Kidney tubule cell (primary cell): ENCODE results near the gene SFN.
"Not testable (repeated sequence)": the region's sequence is repeated elsewhere in the genome, so short reads cannot be mapped to it uniquely, and the experiment has no call there.

Experiments used
- DNase-seq: peaks from one replicate; pipeline ENCODE4 v3.0.0-alpha.2; 2018; ENCODE audit warnings: low spot score

Gene SFN

DNA sequence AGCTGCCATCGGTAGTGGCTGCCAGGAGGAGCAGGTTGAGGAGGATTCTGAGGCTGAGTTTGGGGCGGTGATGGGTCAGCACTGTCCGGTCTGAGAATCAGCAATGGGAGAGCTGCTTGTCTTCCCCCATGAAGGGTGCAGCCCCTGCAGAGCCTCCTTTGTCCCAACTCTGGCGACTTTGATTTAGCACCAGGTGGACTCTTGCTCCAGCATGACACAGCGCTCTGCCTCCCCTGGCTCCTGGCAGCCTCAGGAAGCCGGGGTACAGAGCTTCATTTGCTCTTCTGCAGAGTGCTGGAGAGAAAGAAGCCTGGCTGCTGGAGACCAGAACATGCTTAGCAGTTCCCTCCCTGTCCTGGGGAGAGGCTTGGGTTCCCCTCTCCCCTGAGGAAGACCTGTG, 23.2 kb upstream of the SFN start:
- DNase-seq: no peak

DNA sequence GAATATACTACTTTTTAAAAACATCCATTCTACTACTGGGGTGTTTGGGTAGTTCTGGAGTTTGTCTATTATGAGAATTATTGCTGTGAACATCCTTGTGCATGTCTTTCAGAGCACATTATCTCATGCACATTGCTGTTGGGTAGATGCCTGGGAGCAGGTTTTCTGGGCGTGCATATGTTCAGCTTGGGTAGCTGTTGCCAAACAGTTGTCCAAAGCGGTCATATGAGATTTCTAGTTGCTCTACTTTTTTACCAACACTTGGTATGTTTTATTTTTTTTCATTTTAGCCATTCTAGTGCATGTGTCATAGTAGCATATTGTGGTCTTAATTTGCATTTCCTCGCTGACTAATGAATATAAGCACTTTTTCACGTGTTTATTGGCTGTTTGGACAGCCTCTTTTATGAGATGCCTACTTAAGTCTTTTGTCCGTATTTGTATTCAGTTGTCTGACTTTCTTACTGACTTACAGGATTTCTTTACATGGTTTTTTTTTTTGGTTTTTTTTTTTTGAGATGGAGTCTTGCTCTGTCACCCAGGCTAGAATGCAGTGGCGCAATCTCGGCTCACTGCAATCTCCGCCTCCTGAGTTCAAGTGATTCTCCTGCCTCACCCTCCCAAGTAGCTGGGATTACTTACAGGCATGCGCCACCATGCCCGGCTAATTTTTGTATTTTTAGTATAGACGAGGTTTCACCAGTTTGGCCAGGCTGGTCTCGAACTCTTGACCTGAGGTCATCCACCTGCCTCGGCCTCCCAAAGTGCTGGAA, 18.3 kb upstream of the SFN start:
- no peak for DNase-seq

DNA sequence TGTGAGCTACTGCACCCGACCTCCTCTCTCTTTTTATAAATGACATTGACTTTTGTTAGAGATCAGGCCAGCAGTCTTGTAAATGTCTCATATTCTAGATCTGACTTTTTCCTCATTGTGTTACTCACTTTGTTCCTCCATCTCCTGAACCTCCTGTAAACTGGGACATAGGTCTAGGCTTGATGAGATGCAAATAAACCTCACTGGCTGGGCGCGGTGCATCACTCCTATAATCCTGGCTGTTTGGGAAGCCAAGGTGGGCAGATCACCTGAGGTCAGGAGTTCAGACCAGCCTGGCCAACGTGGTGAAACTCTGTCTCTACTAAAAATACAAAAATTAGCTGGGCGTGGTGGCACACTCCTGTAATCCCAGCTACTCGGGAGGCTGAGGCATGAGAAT, 15.1 kb upstream of the SFN start:
- DNase-seq: not testable (repeated sequence)

DNA sequence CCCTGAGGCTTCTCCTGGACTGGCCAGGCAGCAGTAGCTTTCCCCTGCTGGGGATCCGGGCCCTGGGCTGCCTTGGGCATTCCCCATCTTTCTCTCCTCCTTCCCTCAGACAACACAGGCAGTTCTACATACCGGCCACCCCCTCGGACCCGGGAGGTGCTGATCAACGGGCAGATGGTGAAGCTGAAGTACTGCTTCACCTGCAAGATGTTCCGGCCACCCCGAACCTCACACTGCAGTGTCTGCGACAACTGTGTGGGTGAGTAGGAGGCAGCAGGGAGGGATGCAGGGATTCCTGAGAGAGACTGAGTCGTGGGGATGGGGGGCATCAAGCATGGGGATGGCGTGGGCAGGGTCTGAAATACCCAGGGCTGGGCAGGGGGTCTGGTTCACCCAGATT, 14.4 kb upstream of the SFN start:
- no peak for DNase-seq

DNA sequence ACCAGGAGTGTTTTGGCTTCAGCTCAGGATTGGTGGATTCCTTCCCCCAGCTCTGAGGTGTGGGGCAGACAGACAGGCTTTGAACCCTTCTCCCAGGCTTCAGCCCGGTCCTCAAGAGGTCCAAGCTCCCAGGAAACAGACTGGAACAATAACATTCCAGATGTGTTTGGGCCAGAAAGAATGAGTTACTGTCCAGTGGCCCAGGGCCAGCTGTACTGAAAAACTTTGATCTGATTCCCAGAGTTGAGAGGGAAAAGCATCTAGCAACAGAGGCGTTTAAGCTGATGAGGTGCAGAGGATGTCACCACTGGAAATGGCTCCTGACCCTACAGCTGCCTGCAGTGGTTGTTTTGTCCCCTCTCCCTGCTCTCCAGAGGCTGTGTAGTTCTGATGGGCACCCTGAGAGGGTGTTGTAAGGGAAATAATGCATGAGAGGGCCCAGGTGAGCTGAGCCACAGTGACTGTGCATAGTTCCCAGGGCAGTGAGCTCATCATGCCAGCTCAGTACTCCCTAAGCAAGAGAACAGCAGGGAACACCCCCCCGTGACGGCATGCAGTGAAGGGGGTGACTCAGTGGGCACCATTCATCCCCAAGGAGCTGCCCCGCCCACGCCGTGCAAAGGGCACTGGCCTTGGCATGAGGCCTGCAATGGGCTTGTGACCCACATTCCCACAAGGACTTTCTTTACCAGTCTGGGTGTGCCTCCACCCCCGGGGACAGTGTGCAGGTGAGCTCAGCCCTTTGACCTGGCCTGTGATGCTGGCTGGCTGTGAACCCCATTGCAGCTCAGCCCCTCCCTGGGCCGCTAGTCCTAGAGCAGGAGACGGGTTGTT, 13.8 kb upstream of the SFN start:
- DNase-seq: peak; percentile 98

DNA sequence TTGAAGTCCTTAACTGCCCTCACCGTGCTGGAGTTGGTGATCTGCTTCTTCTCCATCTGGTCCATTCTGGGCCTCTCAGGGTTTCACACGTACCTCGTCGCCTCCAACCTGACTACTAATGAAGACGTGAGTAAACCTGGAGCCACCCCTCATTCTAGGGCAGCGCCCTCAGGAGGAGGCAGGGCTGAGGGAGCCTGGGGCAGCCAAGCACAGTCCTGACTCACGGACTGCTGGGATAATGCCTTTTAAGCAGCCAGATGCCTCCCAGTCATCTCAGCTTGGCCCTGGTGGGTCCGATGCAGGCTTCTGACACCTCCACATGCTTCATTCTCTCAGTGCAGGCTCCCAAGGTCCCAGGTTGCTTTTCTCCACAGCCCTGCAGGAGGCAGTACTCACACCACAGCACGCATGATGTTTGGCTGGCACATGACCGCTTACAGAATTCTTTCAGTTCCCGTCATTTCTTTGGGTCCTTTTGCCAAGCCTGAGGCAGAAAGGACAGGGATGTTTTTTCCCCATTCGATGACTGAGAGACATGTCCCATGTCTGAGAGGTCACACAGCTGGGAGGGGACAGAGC, 11.8 kb upstream of the SFN start:
- DNase-seq: no peak

DNA sequence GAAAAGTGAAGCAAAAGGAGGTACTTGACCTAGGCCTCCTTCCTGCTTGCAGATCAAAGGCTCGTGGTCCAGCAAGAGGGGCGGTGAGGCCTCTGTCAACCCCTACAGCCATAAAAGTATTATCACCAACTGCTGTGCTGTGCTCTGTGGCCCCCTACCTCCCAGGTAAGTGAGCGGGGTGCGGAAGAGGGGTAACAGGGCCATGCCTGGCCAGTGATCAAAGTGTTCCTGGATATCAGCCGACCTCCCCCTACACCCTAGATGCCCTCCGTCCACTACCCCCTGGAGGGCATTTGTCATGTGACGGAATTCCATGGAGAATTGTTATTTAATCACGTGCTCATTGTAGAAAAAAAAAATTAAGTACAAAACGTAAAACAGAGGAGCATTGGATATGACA, 10.2 kb upstream of the SFN start:
- DNase-seq: no peak

DNA sequence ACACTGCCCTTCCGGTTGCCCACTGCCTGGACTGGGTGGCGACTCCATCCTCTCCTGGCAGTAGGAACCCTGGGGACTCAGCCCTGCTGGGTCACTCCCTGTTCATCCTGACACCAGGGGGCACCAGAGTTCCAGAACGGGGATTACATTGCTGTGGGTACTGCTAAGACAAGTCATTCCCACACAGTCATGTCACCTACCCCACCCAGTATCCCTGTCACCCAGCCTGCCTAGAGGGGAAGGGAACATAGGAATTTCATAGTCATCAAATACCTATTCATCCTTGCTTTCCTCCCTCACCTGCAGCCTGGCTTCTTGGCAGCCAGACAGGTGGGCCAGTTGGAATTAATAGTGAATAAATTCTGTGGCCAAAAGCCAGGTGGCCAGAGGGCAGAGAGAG, 9.8 kb upstream of the SFN start:
- DNase-seq: peak; percentile 95

DNA sequence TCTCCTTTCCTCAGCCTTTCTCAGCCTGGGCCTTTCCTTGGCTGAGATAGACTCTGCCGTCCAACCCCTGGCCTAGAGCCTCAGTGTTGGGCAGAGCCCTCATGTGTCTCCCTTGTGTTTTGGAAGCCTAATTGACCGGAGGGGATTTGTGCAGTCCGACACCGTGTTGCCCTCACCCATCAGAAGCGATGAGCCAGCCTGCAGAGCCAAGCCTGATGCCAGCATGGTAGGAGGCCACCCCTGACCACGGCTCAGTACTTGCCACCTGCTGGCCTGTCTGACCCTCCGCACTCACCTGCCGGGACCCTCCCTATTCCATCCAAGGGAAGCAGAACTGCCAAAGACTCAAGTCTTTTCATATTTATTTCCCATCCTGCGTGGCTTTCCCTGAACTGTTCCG, 9.3 kb upstream of the SFN start:
- DNase-seq: no peak

DNA sequence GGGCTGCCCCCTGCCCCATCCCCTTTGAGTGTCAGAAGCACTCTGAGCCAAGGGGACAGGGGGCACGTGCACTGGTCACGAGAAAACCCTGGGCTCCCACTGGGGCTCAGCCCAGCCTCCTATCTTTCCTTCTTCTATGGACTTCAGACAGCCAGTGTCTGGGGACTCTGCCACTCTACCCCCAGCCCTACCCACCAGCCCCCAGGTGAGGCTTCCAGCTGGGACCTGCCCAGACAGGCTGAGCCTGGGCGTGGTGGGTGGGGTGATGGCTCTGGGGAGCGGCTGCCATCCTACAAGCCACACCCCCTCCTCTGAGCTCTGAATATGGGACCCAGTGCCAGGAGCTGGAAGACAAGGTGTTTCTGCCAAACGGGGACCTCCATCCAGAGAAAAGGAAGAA, 8.0 kb upstream of the SFN start:
- no peak for DNase-seq

DNA sequence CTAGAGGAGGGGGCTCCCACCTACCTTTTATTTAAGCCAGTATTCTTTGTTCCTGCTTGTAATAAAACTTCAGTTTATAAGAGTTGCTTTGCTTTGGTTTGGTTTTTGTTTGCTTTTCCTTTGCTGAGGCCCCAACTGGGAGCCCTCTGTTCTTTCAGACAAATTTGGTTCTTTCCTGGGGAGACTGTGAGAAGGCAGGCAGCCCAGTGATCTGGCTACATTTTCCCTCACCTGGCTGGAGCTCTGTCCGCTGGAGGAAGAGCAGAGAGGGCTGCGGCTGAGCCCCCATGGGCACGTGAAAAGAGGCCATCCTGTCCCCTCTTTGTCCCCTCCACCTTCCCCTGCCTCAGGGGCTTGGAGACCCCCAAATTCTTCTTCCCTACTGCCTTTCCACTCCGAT, 7.3 kb upstream of the SFN start:
- no peak for DNase-seq

DNA sequence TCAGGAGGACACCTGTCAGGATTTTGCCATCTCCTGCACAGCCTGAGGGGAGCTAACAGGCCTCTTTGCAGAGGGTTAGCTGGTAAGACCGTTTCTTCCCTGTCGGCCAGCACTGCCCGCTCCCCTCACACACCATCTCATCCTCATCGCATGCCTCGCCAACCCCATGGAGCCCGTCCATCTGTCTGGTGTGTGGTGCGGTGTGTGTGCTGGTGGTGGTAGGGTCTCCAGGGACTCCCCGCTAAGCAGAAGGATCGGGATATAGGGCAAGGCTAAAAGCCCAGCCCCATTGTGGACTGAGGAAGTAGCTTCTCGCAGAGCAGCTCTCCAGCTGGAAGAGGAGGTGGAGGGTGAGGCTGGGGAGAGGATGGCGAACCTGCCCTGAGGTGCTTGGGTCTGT, 6.8 kb upstream of the SFN start:
- no peak for DNase-seq

DNA sequence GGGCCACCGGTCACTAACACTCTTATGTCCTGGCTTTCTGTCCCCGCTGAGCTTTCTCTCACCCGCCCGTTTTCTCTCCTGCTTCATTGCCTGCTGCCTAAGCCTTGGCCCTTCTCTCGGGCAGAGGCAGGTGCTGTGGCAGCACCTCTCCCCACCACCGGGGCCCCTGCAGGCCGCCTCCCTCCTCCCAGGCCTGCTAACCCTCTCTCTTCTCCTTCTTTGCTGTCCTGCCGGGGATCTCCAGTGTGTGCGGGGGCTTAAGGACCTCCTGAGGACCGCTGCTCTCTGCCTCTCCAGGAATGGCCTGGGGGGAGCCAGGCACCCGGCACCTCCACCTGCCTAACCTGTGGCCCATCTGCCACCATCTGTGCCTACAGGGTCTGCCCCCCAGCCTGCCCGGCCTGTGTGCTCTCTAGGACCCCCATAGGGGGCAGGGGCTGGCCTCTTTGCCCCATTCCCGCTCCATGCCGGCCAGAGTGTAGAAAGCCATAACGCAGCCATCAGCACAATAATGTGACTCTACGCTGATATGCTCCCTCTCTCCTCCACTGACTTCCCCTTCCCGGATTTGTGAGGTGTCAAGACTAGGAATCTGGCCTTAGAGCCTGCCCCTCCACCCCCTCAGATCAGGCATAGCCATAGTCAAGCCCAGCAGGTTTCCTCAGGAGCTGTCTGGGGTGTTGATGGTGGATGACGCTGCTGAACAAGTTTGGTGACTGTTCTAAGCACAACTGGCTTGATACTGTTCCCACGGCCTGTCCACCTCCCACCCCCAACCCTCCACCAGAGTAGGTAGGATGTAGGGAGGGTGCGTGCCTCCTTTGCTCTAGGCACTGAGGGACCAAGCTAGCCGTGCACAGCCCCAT, 6.1 kb upstream of the SFN start:
- DNase-seq: no peak

DNA sequence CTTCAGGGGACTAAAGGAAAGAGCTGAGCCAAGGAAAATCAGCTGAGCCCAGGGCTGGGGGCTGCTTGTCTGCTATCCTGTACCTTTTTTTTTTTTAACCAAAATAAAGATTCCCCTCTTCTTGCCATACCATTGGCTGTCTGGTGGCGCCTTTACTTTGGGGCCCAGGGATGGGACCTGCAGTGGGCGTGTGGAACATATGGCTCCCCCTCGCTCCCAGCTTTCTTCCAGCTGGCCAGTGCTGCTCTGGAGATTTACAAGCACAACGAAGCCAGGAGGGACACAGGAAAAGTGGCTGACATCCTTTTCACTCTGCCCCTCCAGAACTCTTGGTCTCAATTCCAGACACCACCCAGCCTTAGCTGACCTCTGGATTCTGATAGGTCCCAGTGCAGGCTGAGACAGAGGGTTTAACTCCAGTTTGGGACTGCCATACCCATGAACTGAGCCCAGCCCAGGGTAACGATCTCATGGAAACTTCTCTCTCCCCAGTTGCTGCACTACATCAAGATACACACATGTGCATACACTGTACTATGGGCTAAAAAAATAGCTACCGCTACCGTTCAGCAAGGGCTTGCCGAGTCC, 5.4 kb upstream of the SFN start:
- no peak for DNase-seq

DNA sequence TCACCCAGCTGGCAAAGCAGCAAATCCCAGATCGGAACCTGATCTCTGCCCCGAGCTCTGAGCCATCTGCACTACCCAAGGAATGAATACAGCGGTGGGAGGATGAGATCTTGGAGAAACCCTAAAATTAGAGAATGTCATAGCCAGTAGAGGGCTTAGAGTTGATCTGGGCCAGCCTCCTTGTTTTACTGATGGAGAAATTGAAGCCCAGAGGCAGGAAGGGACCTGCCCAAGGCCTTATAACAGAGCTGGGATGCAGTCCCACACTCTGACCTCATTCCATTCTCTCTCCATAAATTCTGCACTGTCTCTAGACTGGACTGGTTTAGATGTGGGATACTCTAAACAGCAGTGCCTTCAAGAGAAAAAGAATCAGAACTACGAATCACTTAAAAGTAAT, 4.8 kb upstream of the SFN start:
- no peak for DNase-seq

DNA sequence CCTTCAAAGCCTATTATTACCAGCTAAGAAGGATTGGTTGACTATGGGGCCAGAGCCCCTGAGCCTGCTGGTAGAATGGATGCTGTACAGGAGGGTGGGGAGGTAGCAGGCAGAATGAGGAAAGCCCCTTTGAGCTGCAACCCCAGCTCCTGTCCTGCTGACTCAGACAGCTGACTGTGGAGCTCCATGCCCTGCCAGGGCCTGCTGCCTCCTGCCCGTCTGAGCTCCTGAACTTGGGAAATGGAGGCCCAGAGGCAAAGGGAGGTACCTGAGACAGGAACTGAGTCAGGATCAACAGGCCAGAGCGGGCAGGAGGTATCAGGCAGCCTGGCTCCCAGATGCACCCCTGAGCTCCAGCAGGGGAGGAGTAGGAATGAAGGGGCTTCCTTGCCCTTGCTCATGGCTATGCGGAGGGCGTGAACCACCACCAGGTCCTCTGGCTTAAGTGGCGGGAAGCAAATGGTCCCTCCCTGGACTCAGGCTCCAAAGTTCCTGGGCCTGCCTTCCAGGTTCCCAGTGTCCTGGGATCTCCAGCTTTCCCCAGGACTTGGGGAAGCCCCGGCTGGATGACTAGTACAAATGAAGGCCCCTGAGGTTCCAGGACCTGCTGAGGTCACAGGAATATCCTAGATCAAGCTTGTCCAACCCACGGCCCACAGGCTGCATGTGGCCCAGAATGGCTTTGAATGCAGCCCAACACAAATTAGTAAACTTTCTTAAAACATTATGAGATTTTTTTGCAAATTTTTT, 3.9 kb upstream of the SFN start:
- peak; percentile 74 for DNase-seq

DNA sequence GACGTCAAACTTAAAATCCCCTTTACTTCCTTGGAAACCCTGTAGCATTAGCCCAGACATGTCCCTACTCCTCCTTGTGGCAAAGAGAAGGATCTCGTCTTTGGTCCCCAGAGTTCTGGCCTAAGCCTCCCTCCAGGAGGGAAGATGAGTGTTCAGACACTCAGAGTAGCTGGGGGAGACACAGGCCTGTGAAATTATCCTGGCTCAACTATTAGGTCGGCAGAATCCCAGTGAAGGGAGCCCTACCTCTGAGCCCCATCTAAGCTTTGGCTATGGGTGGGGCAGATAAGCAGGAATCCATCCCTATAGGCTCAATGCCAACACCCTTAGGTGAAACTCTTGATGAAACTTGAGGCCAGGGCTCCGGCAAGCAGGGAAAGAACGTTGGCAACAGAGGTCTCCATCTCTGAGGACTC, 1.7 kb upstream of the SFN start:
- peak; percentile 28 for DNase-seq

DNA sequence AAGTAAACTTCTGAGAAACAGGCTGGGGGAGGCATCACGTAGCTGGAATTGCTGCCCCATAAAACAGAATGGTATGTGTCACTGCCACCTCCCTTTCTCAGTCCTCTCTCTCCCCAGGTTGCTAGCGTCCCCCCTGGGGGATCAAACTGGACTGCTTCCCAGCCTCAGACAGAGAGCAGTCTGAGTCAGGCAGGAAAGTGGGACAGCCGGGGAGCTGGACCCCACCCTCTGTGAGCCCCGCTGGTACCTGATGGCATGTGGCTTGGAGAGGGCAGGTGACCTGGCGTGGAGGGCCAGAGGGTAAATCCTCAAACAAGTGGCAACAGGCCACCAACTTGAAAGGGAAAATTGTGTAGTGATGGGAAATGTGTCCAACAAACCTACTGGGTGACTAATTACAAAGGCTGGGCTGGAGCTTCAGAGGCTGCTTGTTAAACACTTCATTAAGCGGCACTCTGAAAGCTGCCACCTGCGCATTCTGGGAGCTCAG, 1.0 kb upstream of the SFN start:
- DNase-seq: peak; percentile 80

DNA sequence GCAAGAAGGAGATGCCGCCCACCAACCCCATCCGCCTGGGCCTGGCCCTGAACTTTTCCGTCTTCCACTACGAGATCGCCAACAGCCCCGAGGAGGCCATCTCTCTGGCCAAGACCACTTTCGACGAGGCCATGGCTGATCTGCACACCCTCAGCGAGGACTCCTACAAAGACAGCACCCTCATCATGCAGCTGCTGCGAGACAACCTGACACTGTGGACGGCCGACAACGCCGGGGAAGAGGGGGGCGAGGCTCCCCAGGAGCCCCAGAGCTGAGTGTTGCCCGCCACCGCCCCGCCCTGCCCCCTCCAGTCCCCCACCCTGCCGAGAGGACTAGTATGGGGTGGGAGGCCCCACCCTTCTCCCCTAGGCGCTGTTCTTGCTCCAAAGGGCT, 732 bp downstream of the SFN start:
- no peak for DNase-seq

DNA sequence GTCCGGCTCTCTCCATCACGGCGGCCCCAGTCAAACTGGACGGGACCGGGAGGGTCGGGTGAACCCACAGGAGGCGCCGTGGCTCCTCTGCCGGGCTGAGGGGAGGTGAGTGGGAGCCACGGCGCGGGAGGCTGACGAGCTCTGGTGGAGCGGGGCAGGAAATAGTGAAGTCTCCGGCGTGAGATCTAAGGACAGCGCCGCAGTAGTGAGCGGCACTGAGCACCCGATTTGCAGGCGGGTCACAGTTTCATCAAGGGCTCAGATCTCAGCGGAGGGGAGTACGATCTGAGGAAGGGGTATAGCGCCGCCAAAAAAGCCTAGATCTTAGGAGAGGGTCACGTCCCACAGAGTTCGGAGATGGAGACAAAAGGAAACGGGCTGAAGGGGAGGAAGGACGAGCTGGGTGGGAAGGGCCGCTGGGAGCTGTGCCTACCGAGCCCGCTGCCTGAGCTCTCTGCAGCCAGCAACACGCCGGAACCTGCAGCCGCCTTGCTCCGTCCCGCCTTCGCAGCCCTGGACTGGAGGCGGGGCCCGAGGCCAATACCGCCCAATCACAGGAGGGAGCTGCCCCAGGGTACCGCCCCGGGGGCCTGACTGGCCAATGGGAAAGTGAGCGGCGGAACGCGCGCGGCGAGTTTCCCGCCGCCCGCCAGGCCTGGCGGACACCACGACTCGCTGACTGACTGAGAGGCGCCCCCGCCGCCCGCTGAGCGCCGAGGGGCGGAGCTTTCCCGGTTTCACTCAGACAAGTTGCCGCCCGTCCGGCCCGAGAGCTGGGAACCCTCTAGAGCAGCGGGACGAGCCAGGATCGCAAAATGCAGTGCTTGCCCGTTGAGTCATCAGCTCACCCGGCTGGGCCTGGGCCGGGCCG, 1.9 kb downstream of the SFN start:
- peak; percentile 99 for DNase-seq
